ENCODE measurements around the gene LPAR6. TPM values are rescaled to one million over a fixed set of nuclear protein-coding genes. Genes with fewer than 3 reads are reported as not detected.

LPAR6 gene
- total RNA-seq, 4 donors from 2014 or later = 13.3 to 41.4 (median 22.8) TPM

GRCh38 chr13:48386816-48387215 lies 26.1 kb downstream of the LPAR6 start:
- Histone ChIP-seq H3K9me3 (no peaks in the 10 kb centered on the region), H3K4me1 (no peaks in the 10 kb centered on the region), H3K36me3 (peaks cover 6% of the 10 kb centered on the region), H3K4me3 (no peak overlapping the region), H3K27ac (no peak overlapping the region), H3K27me3 (no peaks in the 10 kb centered on the region)
- WGBS = 92% methylated on average over 8 of the region's 8 CpGs
- DNase-seq (ENCODE audit: low spot score in 2 of 2) = no peak
- TF ChIP-seq POLR2AphosphoS5 (IDR thresholded peaks at IDR 0.05) (no peak), POLR2A (IDR thresholded peaks at IDR 0.05) (no peak), EP300 (IDR thresholded peaks at IDR 0.05) (no peak)
- TF ChIP-seq, protein P1, sequence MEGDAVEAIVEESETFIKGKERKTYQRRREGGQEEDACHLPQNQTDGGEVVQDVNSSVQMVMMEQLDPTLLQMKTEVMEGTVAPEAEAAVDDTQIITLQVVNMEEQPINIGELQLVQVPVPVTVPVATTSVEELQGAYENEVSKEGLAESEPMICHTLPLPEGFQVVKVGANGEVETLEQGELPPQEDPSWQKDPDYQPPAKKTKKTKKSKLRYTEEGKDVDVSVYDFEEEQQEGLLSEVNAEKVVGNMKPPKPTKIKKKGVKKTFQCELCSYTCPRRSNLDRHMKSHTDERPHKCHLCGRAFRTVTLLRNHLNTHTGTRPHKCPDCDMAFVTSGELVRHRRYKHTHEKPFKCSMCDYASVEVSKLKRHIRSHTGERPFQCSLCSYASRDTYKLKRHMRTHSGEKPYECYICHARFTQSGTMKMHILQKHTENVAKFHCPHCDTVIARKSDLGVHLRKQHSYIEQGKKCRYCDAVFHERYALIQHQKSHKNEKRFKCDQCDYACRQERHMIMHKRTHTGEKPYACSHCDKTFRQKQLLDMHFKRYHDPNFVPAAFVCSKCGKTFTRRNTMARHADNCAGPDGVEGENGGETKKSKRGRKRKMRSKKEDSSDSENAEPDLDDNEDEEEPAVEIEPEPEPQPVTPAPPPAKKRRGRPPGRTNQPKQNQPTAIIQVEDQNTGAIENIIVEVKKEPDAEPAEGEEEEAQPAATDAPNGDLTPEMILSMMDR (IDR thresholded peaks at IDR 0.05) = no peak

DNA sequence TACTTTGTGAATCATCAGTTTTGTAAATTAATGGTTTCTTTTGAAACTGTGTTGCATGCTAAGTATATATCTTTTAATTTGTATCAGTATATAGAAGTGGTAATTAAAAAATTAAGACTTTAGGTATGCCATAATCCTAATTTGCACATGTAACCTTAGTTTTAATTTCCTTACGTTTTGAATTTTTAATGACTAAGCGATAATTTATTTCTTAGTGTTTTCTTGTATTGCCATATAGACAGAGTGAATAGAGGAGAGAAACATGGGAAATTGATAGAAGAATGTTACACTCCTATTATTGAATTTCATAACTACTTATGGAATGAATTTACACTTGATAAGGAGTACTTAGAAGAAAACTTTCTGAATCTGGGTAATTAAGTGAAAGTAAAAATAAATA lies 29.5 kb downstream of the LPAR6 start:
- DNase-seq (ENCODE audit: low spot score in 2 of 2) = no peak
- TF ChIP-seq EP300 (IDR thresholded peaks at IDR 0.05) = no peak
- TF ChIP-seq, protein P1 (IDR thresholded peaks at IDR 0.05) = no peak
- no peak for TF ChIP-seq POLR2AphosphoS5 (IDR thresholded peaks at IDR 0.05)
- no peak for TF ChIP-seq POLR2A (IDR thresholded peaks at IDR 0.05)
- Histone ChIP-seq H3K9me3 (no peaks in the 10 kb centered on the region), H3K4me1 (no peaks in the 10 kb centered on the region), H3K4me3 (no peak overlapping the region), H3K27me3 (no peaks in the 10 kb centered on the region), H3K27ac (no peak overlapping the region), H3K36me3 (peaks cover 16% of the 10 kb centered on the region)
- WGBS = 94% methylated on average over 2 of the region's 2 CpGs

- Histone ChIP-seq H3K27me3 (no peaks in the 10 kb centered on the region), H3K4me3 (no peak overlapping the region), H3K36me3 (peaks cover 17% of the 10 kb centered on the region), H3K27ac (no peak overlapping the region), H3K9me3 (no peaks in the 10 kb centered on the region), H3K4me1 (no peaks in the 10 kb centered on the region)
- TF ChIP-seq, protein P1 (IDR thresholded peaks at IDR 0.05) = no peak
- TF ChIP-seq EP300 (IDR thresholded peaks at IDR 0.05) (no peak), POLR2AphosphoS5 (IDR thresholded peaks at IDR 0.05) (no peak), POLR2A (IDR thresholded peaks at IDR 0.05) (no peak)
- no peak for DNase-seq (ENCODE audit: low spot score in 2 of 2)
Measured at GRCh38 chr13:48380581-48380980, 32.3 kb downstream of the LPAR6 start.

DNA sequence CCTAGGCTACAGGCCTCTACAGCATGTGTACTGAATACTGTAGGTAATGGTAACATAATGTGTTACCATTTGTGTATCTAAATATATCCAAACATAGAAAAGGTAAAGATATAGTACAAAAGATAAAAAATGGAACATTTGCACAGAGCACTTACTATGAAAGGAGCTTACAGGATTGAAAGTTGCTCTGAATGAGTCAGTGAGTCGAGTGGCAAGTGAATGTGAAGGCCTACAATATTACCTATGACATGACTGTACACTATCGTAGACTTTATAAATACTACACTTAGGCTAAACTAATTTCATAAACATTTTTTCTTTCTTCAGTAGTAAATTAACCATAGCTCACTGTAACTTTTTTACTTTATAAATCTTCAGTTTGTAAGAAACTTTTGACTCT lies 35.1 kb downstream of the LPAR6 start:
- Histone ChIP-seq H3K4me1 (no peaks in the 10 kb centered on the region), H3K27me3 (no peaks in the 10 kb centered on the region), H3K27ac (no peak overlapping the region), H3K9me3 (no peaks in the 10 kb centered on the region), H3K4me3 (no peak overlapping the region), H3K36me3 (peaks cover 28% of the 10 kb centered on the region)
- TF ChIP-seq POLR2A (IDR thresholded peaks at IDR 0.05) = no peak
- TF ChIP-seq POLR2AphosphoS5 (IDR thresholded peaks at IDR 0.05) = no peak
- TF ChIP-seq EP300 (IDR thresholded peaks at IDR 0.05) = no peak
- TF ChIP-seq, protein P1 (IDR thresholded peaks at IDR 0.05) = no peak
- DNase-seq (ENCODE audit: low spot score in 2 of 2) = no peak
- 93% methylated on average over 2 of the region's 2 CpGs for WGBS

DNA sequence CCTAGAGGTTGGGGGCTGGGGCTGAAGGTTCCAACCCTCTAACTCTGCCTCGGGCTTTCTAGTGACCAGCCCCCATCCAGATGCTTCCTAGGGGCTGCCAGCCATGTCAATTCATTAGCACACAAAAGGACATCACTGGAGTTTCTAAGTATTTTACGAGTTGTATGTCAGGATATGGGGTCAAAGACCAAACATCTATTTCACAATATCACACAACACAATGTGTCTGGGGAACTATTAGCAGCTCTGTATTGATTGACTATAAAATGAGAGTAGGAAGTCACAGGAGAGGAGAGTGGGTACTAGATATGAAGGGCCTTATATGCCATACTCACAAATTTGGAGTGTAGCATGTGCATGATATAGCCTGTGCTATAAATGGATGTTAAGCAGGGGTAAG lies 42.1 kb downstream of the LPAR6 start:
- no peak for DNase-seq (ENCODE audit: low spot score in 2 of 2)
- 93% methylated on average over 2 of the region's 2 CpGs for WGBS
- Histone ChIP-seq H3K4me1 (no peaks in the 10 kb centered on the region), H3K4me3 (no peak overlapping the region), H3K27ac (no peak overlapping the region), H3K27me3 (no peaks in the 10 kb centered on the region), H3K9me3 (no peaks in the 10 kb centered on the region), H3K36me3 (peaks cover 28% of the 10 kb centered on the region)
- TF ChIP-seq, protein P1 (IDR thresholded peaks at IDR 0.05) = no peak
- TF ChIP-seq POLR2AphosphoS5 (IDR thresholded peaks at IDR 0.05) (no peak), POLR2A (IDR thresholded peaks at IDR 0.05) (no peak), EP300 (IDR thresholded peaks at IDR 0.05) (no peak)

Data from suprapubic skin (tissue), 4 donors.